ENCODE measurements around the gene FBL. TPM values are rescaled to one million over a fixed set of nuclear protein-coding genes. Genes with fewer than 3 reads are reported as not detected.

The FBL gene
- total and polyA plus RNA-seq, 10 of the 15 experiments (the other 5 are each of a cell fraction or from before 2014, with no cell fraction given): 156 to 1,083 (median 478) TPM

DNA sequence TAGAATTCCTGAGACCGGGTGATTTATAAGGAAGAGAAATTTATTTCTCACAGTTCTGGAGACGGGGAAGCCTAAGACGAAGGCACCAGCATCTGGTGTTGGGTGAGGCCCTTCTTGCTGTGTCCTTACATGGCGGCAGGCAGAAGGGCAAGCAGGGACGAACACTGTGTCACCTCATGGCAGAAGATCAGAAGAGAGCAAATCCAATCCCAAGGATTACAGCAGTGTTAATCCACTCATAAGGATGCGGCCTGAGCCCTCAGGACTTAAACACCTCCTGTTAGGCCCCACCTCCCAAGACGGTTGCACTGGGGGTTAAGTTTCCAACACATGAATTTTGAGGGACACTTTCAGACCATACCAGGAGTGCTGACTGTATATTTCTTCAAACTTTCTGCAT is 6.7 kb upstream of the FBL start:
- intact Hi-C loops (cut with micrococcal nuclease; ENCODE audit: unreplicated experiment): no loop called here
- H3K27me3 ChIP-seq (replicated peaks in 1 of 2; ENCODE audit: control insufficient read depth in 2 of 2, insufficient read depth in 2 of 2, low read length in 1 of 2): no peaks in the 10 kb centered on the region
- CTCF ChIA-PET: no interaction called here
- DNase-seq (ENCODE audit: low read depth, low spot score): no peak
- TF ChIP-seq POU2F2 (IDR thresholded peaks at IDR 0.05; ENCODE audit: borderline replicate concordance, low read depth, low read length) (no peak), ZBTB33 (IDR thresholded peaks at IDR 0.05) (no peak), RELA (IDR thresholded peaks at IDR 0.05; ENCODE audit: borderline replicate concordance, partially characterized antibody) (no peak), HCFC1 (IDR thresholded peaks at IDR 0.05; ENCODE audit: low read length) (no peak), SMARCA5 (IDR thresholded peaks at IDR 0.05) (no peak), MTA2 (IDR thresholded peaks at IDR 0.05; ENCODE audit: low read depth) (no peak), SKIL (IDR thresholded peaks at IDR 0.05; ENCODE audit: low read depth, poor library complexity, severe bottlenecking) (no peak), RB1 (IDR thresholded peaks at IDR 0.05; ENCODE audit: borderline replicate concordance) (no peak), EZH2 (IDR thresholded peaks at IDR 0.05; ENCODE audit: borderline replicate concordance, control insufficient read depth, low read depth, low read length) (no peak)
- FAIRE-seq: no peak
- no peak overlapping the region for H3K4me3 ChIP-seq
- BruUV-seq (replicated peaks): no TSS peak
- no peak overlapping the region for H2AFZ ChIP-seq (ENCODE audit: control insufficient read depth, low read depth, low read length)
- SMC1A ChIA-PET (ENCODE audit: uncharacterized antibody, unreplicated experiment): no interaction called here
- no peak overlapping the region for H3K4me2 ChIP-seq (ENCODE audit: control insufficient read depth, insufficient read depth)
- RAD21 ChIA-PET (ENCODE audit: unreplicated experiment): interaction anchor here (0.6 kb wide), 1 partner anchor 170 kb away, joined by 3 read pairs; no protein-coding TSS in a partner anchor
- no peak overlapping the region for H3K27ac ChIP-seq (ENCODE audit: control insufficient read depth, insufficient read depth)
- in situ Hi-C loops (cut with MboI): no loop called here
- H3K9ac ChIP-seq (ENCODE audit: control insufficient read depth, insufficient read depth, low read length): no peak overlapping the region
- H3K79me2 ChIP-seq (ENCODE audit: control insufficient read depth, insufficient read depth, low read length): no peaks in the 10 kb centered on the region
- no peaks in the 10 kb centered on the region for H3K9me3 ChIP-seq (replicated peaks; ENCODE audit: control insufficient read depth, insufficient read depth, low read length)
- no peaks in the 10 kb centered on the region for H4K20me1 ChIP-seq (ENCODE audit: control insufficient read depth, insufficient read depth)
- no peaks in the 10 kb centered on the region for H3K4me1 ChIP-seq (ENCODE audit: control insufficient read depth, insufficient read depth, low read length)
- no peaks in the 10 kb centered on the region for H3K36me3 ChIP-seq (ENCODE audit: control insufficient read depth in 2 of 2, insufficient read depth in 2 of 2, low read length in 1 of 2)
- POLR2A ChIA-PET: no interaction called here
- ATAC-seq: no peak
- 67% methylated on average over 7 of the region's 7 CpGs for WGBS (ENCODE audit: insufficient coverage, insufficient replicate concordance, low lambda C conversion rate, missing lambda C conversion rate)

All from GM12878 (cell line).